Measurements from ENCODE around the gene C3orf62. TPM values are rescaled to one million over a fixed set of nuclear protein-coding genes. Genes with fewer than 3 reads are reported as not detected.

The C3orf62 gene
- total RNA-seq, 4 donors from 2014 or later, result 2.8 to 6.2 (median 3.8) TPM

DNA sequence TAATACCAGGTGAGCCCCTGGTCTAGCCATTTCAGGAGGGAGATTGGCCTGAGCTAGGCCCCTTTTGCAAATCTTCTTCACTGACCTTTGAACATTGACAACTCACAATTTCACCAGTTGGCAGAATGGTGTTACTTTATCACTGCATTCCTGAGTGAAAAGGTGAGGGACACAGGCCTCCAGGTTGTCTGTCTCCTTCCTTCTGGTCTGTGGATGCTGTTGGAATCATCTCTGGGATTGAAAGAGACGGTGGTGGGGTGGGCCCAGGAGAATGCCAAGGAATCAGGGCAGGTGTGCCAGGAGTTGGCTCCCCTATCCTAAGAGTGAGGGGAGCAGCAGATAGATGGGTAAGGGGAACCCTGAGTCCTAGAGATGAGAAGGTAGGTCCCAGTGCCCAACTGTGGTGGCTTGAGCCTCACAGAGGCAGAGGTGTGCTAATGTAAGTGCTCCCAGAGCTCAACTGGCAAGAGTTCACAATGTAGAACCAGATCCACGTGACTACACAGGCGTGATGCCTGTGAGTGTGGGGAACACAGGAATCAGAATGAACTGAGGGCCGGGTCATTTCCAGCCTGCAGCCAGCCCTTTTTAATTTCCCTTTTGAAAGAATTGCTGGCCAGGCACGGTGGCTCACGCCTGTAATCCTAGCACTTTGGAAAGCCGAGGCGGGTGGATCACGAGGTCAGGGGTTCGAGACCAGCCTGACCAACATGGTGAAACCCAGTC is 11.2 kb downstream of the C3orf62 start:
- no peak for TF ChIP-seq POLR2A (IDR thresholded peaks at IDR 0.05)
- TF ChIP-seq, protein P1, sequence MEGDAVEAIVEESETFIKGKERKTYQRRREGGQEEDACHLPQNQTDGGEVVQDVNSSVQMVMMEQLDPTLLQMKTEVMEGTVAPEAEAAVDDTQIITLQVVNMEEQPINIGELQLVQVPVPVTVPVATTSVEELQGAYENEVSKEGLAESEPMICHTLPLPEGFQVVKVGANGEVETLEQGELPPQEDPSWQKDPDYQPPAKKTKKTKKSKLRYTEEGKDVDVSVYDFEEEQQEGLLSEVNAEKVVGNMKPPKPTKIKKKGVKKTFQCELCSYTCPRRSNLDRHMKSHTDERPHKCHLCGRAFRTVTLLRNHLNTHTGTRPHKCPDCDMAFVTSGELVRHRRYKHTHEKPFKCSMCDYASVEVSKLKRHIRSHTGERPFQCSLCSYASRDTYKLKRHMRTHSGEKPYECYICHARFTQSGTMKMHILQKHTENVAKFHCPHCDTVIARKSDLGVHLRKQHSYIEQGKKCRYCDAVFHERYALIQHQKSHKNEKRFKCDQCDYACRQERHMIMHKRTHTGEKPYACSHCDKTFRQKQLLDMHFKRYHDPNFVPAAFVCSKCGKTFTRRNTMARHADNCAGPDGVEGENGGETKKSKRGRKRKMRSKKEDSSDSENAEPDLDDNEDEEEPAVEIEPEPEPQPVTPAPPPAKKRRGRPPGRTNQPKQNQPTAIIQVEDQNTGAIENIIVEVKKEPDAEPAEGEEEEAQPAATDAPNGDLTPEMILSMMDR (IDR thresholded peaks at IDR 0.05), result no peak
- Histone ChIP-seq H3K4me3 (replicated peaks in 1 of 3) (no peak overlapping the region), H3K27ac (no peak overlapping the region), H3K36me3 (no peaks in the 10 kb centered on the region), H3K4me1 (peaks cover 0 to 15% of the 10 kb centered on the region in 2 donors), H3K9me3 (no peaks in the 10 kb centered on the region), H3K27me3 (no peaks in the 10 kb centered on the region)
- 83 to 84% methylated on average over 5 to 10 of the region's 10 CpGs for WGBS, 2 donors
- intact Hi-C loops (cut with DNase I), result no loop called here
- no peak for DNase-seq

DNA sequence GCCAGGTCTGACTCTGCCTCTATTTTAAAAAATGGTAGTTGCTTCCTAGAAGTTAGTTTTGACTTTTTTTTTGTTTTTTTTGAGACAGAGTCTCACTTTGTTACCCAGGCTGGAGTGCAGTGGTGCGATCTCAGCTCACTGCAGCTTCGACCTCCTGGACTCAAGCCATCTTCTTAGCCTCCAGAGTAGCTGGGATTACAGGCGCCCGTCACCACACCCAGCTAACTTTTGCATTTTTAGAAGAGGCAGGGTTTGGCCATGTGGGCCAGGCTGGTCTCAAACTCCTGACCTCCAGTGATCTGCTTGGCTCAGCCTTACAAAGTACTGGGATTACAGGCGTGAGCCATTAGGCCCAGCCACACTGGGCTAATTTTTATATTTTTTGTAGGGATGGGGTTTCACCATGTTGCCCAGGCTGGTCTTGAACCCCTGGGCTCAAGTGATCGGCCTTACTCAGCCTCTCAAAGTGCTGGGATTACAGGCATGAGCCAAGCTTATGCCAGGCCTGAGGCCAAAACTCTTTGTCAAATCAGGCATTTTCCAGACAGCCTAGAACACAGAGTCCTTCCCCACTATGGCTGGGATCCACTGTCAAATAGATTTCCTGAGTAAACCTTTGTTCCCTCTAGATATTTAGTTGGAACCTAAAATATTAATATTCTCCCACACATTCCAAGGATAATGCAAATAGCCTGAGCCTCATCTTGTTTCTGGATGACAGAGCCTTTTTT is 13.7 kb downstream of the C3orf62 start:
- no peak overlapping the region for H3K4me3 ChIP-seq (replicated peaks in 1 of 3)
- peaks cover 0 to 5% of the 10 kb centered on the region in 2 donors for H3K4me1 ChIP-seq
- TF ChIP-seq POLR2A (IDR thresholded peaks at IDR 0.05), result no peak
- TF ChIP-seq, protein P1 (IDR thresholded peaks at IDR 0.05), result no peak
- H3K9me3 ChIP-seq, result no peaks in the 10 kb centered on the region
- intact Hi-C loops (cut with DNase I), result no loop called here
- no peak for DNase-seq
- H3K27me3 ChIP-seq, result no peaks in the 10 kb centered on the region
- no peaks in the 10 kb centered on the region for H3K36me3 ChIP-seq
- H3K27ac ChIP-seq, result no peak overlapping the region
- 85 to 87% methylated on average over 6 of the region's 6 CpGs for WGBS, 2 donors

DNA sequence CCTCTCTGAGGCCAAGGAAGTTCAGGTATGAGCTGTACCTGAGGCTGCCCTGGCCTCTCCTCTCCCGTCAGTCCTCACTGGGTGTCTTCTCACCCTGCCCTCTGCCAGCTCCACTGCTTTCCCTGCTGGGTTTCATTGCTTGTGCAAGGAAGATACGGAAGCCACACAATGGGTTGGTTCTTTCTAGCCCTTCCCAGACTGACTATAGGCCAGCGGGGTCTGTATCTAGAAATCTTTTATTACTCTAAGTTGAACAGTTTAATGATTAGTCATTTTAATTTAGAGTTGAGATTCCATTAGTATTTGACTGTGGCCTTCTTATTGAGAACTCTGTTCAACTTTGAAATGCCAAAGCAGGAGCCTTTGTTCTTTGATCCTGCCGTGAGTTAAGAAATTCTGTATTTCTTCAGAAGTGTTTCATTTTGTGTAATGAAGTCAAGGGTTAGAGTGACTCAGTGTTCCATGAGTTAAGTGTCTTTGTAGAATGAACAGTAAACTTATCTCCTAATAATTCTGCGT is 16.2 kb downstream of the C3orf62 start:
- Histone ChIP-seq H3K4me1 (no peaks in the 10 kb centered on the region), H3K27ac (no peak overlapping the region), H3K27me3 (no peaks in the 10 kb centered on the region), H3K9me3 (no peaks in the 10 kb centered on the region), H3K36me3 (no peaks in the 10 kb centered on the region), H3K4me3 (replicated peaks in 1 of 3) (no peak overlapping the region)
- DNase-seq, result no peak
- TF ChIP-seq, protein P1 (IDR thresholded peaks at IDR 0.05), result no peak
- no peak for TF ChIP-seq POLR2A (IDR thresholded peaks at IDR 0.05)
- intact Hi-C loops (cut with DNase I), result no loop called here
- 93 to 94% methylated on average over 5 of the region's 5 CpGs for WGBS, 2 donors

DNA sequence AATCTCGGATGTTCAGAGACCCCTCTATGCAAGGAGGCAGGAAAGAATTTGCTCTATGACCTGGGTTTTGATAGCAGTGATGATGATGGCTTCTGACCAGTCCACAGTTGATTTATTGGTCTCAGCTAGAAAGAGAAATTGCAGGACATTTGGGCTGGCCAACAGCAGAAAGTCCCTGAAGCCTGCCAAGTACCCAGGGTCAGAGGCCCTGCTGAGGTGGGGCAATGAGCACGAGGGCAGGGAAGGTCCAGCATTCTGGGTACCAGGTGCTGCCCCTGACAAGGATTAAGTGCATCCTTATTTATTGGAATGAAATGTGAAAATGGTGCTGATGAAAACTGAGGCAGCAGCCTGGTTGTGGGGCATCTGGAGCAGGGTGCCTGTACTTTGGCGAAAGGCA is 19.8 kb downstream of the C3orf62 start:
- no peaks in the 10 kb centered on the region for H3K36me3 ChIP-seq
- H3K27me3 ChIP-seq, result no peaks in the 10 kb centered on the region
- no peaks in the 10 kb centered on the region for H3K4me1 ChIP-seq
- H3K27ac ChIP-seq, result no peak overlapping the region
- H3K9me3 ChIP-seq, result no peaks in the 10 kb centered on the region
- intact Hi-C loops (cut with DNase I), result no loop called here
- 80% methylated on average over 3 of the region's 3 CpGs for WGBS, 2 donors
- no peak for DNase-seq
- H3K4me3 ChIP-seq (replicated peaks in 1 of 3), result no peak overlapping the region
- TF ChIP-seq POLR2A (IDR thresholded peaks at IDR 0.05), result no peak
- TF ChIP-seq, protein P1 (IDR thresholded peaks at IDR 0.05), result no peak

All from thyroid gland (tissue), 4 donors.